Keratinocyte (primary cell): ENCODE measurements around the gene POP4.
"Not testable (repeated sequence)": the region's sequence is repeated elsewhere in the genome, so short reads cannot be mapped to it uniquely, and the experiment has no call there.

Experiments used
- CTCF ChIP-seq, 3 experiments: IDR thresholded peaks in 1 of 3; conservative IDR thresholded peaks in 1 of 3; optimal IDR thresholded peaks in 1 of 3; 2 replicates in 2 of 3; 3 replicates in 1 of 3; pipeline versions ENCODE3 to v1.5.1; 2011; ENCODE audit warnings: low read length in 3 of 3, mild to moderate bottlenecking in 3 of 3, moderate library complexity in 2 of 3, control low read depth in 1 of 3, inconsistent platforms in 1 of 3; ENCODE audit not compliant: insufficient read depth in 2 of 3; ENCODE audit errors: extremely low read depth in 1 of 3
- EZH2 ChIP-seq: IDR thresholded peaks from one replicate; pipeline ENCODE4 v1.6.1; 2012; ENCODE audit warnings: inconsistent platforms, mild to moderate bottlenecking, low read length, moderate library complexity

- not testable (repeated sequence) for TF ChIP-seq CTCF (optimal IDR thresholded peaks at IDR 0.05 in 1 of 3, IDR thresholded peaks at IDR 0.05 in 1 of 3, conservative IDR thresholded peaks at IDR 0.05 in 1 of 3; ENCODE audit: extremely low read depth in 1 of 3, insufficient read depth in 2 of 3, low read length in 3 of 3); EZH2
These were observed 20.7 kb downstream of the POP4 start for GRCh38 chr19:29626832-29627231.
